HG02798 (cell line): ENCODE data around the gene BRD4.

Experiments used
- ATAC-seq: cut with Tn5 transposase; IDR thresholded peaks from one replicate; pipeline ENCODE4 v1.9.1; 2021; ENCODE audit warnings: mild to moderate bottlenecking; ENCODE audit not compliant: unreplicated experiment, poor library complexity

Gene BRD4

DNA sequence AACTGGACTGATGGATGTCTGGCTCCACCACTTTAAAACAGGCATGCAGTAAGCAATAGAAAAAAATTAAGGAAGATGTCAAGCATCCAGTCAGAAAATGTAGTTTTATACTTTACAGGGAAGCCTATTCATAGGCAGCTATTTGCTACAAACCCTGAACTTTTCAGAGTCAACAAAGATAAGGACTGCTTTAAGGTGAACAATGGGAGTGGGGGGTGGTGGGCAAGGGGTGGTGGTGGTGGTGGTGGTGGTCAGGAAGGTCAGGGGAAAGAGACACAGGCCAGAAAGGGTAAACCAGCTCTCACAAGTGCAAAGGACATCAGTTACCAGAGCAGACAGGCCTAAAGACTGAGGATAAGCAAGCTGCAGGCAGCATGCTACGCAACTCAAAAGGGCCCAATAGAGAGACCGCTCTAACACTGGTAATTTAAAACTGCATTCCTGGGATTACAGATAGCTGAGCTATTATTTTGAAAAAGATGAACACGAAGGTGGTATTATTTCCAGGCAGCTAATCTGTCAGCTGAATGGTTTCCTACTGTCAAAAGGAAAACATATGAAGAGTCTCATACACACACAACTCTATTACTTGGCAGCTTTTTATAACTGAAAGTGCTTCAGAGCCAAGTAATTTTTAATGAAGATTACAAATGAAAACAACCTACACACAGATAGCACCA is 14.8 kb downstream of the BRD4 start:
- no peak for ATAC-seq

DNA sequence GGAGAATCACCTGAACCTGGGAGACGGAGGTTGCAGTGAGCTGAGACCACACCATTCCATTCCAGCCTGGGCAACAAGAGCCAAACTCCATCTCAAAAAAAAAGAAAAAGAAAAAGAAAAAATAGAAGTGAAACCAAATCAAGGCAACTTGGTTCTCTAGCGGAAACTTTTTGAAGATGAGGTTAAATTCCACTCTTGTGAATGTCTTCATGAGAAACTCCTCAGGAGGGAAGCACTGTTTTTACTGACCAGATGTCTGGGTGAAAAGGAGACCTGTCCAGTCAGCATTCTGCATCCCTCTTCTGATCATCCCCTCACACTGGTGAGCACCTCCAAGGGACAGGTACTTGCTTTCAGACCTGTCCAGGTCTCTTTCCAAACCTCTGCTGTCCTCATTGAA is 15.8 kb downstream of the BRD4 start:
- ATAC-seq: no peak

DNA sequence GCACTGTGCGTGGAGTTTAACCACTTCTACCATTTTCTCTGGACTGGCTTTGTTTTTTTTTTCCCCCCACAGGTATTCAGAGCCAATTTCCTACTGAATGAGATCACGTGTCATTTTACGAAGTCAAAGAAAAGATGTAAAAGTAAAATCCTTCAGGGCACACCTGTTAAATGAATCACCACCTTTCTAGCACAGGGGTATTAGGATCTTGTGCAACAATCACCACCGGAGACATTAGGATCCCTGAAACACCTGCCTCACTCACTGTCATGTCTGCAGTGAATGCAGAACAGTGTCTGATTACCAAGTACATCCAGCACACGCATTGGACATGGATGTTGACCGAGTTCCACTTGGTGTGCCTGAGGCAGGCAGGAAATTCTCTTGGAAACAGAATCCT is 17.2 kb downstream of the BRD4 start:
- no peak for ATAC-seq

DNA sequence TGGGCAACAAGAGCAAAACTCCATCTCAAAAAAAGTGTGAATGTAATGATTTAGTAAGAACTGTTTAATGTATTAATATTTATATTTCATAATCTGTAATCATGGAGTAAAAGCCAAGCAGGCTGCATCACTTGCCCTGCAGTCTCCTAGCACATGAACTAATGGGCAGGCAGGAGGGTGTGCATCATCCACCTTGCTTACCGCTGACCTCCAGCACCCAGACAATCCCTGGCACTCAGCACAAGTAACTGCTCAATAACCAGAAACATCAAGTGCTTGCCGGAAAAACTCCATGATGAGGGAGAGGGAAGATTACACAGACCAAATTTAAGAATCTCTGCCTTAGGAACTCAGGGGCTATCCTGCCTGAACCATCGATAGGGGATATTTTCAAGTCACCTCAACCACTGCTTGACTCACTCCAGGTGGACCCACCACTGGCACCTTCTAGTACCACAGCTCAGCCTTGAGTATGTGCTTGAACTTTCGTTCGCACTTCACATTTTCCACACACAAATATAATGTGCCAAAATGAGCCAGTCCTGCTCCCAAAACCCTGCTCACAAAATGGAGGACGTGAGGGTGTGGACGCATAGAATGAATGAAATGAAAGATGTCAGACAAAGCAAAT is 18.6 kb downstream of the BRD4 start:
- ATAC-seq: no peak

DNA sequence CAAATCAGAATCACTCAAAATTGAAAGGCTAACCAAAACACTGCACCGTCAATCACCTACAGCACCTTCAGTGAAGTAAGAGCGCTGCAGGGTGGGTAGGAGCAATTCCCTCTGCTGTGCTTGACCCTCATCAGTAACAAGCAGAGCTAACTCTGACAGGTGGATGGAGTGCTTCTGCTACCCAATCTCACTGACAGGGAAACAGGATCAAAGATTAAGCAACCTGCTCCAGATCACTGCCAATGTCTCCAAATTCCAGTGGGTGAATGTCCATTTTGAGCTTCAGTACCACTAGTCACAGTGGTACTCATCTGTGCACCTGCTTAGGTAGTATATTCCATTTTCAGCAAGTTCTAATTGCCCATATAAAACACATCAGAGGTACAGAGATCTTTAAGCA is 25.2 kb downstream of the BRD4 start:
- no peak for ATAC-seq

DNA sequence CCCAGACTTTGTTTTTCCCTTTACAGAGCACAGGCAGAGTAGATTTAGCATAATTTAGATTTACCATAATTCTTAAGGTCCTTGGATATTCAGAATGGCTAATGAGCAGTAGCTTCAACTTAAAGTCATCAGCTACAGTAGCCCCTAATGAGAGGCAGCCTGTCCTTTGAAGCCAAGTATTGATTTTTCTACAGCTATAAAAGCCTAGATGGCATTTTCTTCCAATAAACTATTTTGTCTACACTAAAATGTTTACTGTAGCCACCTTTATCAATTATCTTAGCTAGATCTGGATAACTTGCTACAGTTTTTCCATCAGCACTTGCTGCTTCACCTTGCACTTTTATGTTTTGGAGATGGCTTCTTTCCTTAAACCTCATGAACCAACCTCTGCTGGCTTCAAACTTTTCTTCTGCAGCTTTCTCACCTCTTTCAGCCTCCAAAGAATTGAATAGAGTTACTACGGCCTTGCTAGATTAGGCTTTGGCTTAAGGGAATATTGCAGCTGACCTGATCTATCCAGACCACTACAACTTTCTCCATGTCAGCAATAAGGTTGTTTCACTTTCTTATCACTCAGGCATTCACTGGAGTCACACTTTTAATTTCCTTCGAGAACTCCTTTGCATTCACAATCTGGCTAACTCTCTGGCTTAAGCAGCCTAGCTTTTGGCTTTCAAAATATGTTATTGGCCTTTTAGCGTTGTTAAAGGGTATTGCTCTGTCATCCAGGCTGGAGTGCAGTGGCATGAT is 26.6 kb downstream of the BRD4 start:
- no peak for ATAC-seq

DNA sequence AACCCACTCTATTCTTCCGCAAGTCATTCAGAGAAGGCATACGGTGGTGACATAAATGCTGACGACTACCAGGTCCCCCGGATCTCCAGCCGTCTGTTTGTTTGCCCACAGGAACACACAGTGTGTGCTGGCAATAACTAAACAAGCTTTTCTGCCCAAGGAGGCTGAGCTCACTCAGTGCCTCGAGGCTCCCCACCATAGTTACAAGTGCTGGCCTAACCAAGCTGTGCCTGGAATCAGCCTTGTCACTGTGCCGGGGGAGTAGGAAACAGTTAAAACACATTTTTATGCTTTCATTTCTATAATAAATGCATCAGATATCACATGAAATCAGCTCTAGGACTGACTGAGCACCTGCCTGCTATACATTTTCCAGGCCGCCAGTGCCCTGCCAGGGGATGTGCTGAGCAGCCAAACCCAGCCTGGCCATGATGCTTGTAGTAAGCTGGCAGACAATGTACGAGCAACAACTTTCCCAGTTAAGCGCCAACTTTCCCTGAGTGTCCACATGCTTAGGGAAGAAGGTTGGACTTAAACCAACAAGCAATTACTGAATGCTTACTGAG is 28.1 kb downstream of the BRD4 start:
- ATAC-seq: no peak

DNA sequence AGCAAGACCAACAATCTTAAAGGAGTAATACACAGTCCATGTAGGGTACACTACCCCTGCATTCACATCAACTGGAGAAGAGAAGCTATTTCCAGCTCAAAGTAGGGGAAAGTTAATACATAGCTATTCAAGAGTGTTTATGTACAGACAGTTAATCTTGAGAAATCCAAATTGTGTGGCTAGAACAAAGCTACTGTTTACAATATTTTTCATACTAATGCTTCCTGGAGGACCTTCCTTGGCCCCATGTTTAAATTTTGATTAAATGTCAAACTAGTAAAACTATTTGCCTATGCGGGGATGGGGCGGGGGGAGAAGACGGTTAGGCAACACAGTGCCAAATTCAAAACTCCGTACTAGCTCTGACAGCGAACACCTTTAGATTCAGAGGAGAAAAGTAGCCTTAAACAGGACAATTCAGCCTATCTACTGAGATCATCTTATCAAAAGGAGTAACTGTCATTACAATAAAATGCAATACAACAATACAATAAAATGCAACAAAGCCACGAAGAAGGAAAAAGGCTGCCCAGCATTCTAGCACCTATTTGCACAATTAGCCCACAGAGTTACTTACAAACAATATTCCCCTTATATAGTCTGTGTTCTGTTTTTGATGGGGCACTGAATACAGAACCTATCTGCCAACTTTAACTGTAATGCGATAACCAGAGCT is 29.1 kb downstream of the BRD4 start:
- no peak for ATAC-seq

DNA sequence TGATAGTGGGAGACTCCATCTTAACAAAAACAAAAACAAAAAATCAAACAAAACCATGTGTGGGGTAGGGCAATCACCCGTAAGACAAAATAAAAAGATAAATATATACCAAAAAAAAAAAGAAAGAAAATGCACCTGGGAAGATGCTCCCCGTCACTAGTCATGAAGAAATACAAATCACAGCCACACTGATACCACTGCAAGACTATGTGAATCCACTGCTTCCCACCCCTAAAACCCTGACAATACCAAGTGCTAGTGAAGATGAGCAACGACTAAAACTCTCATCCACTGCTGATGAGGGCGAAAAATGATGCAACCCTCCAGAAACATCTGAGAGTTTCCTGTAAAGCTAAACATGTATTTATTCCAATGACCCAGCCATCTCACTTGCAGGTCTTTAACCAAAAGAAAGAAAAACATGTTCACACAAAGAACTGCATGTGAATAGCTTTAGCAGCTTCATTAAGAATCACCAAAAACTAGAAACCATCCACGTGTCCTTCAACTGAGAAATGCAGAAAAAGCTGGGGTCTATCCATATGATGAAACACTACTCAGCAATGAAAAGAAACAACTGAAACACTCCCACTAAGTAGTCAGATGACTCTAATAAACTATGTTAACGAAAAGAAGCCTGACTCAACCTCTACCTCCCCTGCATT is 31.7 kb downstream of the BRD4 start:
- no peak for ATAC-seq

DNA sequence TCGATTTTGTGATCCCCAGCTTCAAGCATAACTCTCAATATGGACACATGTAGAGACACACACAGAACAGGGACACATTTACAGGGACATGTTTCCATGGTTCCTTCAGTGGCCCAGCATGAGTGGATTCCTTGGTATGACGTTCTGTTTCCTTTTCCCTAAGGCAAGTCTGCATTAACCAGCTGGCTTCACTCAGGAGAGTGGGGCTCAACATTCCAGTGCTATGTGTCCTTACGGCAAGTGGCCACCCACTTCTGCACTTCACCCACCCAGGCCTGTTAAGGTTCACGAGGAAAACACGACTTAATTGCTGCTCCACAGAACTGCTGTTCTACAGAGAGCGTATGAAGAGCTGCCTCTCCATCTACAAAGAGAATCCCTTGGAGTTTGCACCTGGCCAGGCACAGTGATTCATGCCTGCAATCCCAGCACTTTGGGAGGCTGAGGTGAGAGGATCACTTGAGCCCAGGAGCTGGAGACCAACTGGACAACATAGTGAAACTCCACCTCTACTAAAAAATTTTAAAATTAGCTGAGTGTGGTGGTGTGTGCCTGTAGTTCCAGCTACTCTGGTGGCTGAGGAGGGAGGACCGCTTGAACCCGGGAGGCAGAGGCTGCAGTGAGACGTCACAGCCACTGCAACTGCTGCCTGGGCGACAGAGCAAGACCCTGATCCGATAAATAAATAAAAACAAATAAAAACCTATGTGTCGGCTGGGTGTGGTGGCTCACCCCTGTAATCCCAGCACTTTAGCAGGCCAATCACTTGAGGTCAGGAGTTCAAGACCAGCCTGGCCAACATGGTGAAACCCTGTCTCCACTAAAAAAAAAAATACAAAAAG is 32.5 kb downstream of the BRD4 start:
- ATAC-seq: no peak

DNA sequence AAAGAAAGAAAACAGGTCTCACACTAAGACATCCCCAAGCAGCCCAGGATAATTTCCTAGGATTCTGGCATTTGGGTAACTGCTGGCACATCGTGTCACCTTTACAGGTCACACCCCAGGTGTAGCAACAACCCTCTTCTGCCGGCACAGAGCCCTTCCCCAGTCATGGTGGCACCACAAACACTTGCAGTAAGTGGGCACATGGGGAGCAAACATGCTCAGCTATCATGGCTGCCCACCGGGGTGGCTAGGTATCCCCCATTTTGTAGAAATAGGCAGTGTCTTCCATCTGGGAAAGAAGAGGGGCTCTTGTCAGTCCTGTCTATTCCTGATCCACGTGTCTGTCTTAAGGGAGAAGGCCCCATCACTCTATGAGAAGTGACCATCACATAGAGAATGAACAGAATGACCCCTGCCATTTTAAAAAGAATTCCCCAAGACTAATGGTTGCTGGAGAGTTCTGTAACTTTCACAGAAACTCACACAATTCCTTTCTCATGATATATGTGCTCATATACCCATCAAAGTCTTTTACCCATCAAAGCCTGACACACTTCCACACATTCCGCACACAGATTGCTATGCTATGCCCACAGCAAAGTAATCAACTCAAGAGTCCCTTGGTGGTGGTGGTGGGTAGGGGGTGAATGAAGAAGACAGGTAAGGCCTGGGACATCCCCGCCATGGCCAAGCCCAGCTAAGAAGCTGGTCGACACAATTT is 33.3 kb downstream of the BRD4 start:
- no peak for ATAC-seq

DNA sequence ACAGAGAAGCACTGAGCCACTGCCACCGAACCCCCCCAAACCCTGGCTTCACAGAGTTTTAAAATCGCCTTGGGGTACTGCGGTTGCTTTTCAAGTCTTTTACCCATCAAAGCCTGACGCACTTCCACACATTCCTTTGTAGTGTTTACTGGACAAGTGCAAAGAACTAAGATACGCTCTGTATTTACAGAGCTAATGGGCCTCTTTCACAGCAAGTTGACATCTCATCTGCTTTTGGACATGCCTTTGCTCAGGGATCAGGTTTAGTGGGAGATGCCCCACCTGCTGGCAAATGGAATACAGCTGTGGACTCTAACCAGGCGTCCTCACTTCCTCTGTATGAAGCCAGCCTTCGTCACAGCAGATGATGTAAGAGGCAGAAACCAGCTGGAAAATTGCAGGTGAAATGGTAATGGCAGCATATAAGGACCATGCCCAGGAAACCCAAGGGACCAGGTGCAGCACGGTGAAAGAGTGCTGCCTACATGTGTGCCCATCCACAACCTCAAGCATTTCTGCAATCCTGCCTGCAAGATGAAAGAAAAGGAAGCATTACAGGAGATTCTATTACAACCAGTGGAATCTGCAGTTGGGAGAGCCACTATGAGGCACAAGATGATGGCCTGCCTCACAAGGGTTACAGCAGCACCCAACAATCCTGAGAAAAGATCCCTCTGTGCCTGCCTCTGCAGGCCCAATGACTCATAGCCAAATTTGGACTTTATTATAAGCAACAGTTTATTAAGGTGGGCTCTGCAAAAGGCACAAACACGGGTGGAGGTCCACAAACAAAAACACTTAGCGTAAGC is 34.7 kb downstream of the BRD4 start:
- no peak for ATAC-seq

DNA sequence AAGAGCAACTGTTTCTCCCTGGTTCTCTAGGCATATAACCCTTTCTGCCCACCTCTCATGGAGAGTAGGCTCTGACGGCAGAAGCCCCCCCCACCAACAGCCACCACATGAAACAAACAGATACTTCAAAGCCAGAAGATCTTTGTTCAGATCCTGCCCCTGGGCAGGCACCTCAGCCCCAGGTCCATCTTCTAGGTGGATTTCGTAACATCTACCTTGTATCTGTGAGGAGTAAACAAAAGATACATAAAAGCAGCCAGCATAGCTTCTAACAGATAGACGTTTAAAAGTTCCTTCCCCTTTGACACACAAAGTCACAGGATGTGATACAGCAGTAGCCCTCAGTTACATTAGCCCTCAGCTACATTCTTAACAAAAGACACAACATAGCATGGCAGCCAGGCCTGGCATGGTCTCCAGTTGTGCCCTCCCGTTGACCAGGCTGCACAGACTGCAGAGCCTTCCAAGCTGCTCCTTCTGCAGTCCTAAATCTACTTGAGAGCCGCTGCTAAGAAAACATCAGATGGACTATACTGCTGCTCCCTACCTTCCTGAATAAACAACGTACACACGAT is 35.4 kb downstream of the BRD4 start:
- ATAC-seq: no peak

DNA sequence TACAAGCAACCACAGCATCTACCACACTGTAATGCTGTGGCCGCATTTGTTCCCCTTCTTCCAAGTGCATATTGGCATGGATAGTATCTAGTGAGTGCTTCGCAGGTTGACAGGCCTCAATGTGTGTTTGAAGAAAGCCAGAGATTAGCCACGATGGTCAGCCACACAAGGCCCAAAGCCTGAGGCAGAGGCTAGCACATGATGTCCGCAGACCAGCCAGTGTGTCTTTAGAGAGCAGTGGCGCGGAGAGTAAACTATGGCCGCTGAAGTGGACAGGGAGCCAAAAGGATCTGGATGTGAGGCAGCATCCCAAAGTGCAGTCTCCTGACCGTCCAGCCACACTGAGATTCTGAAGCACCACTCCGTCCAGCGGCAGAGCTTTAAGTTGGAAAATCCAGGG is 36.0 kb downstream of the BRD4 start:
- no peak for ATAC-seq

DNA sequence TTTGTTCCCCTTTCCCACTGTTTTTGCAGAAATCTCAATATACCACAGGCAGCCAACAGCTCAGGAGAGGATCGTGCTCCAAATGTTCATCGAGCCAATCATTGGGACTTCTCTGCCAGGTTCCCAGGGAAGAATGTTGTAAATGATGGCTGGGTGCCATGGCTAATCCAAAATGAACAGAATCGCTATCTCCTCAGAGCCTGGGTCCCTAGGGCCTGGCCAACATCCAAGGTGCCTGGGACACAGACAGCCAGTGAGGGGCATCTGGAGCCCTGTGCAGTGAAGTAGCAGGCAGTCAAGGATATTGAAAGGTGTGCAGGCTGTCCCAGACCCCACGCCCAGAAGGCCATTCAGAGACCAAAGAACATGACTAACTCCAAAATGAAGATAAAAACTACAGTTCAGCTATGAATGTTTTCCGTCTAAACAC is 37.8 kb downstream of the BRD4 start:
- no peak for ATAC-seq

DNA sequence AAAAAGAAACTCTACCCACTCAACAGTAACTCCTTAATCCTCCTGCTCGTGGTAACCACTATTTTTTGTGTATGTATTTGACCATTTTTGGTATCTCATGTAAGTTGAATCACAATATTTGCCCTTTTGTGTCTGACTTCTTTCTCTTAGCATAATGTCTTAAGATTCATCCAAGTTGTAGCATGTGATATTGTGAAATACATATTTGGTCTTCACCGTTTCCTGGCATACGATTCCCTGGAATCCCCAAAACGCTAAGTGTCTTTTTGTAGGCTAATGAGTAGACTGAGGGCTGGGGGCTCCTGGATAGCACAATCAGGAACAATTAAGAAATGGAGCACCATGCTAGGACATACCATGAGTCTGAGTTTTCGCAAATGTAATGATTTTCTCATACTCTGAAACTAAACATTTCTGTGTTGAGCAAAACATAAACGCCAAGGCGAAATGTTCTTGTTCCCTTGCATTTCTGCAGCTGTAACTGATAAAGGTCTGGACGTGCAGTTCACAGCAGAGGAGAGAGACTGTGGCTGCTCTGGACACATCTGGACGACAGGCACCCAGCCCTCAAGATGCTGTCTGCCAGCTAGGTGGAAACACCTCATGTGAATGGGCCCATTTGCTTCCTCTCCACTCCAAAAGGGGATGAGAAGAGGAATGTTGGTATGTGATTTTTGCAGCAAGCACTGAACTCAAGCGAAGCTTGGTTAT is 38.4 kb downstream of the BRD4 start:
- ATAC-seq: no peak
